GM12875 (cell line): ENCODE results near the gene REXO1.
"Not testable (repeated sequence)": the region's sequence is repeated elsewhere in the genome, so short reads cannot be mapped to it uniquely, and the experiment has no call there.

Source experiments
- H3K4me3 ChIP-seq: one replicate; pipeline ENCODE4 v1.5.1; 2011; ENCODE audit warnings: low read depth, low read length, control low read depth
- TF ChIP-seq, protein P1 (sequence below): IDR thresholded peaks from 2 replicates; pipeline ENCODE4 v1.5.1; 2011; ENCODE audit warnings: low read depth, mild to moderate bottlenecking, control low read depth, inconsistent platforms, low read length, moderate library complexity, borderline replicate concordance; ENCODE audit not compliant: insufficient read depth

REXO1 gene

DNA sequence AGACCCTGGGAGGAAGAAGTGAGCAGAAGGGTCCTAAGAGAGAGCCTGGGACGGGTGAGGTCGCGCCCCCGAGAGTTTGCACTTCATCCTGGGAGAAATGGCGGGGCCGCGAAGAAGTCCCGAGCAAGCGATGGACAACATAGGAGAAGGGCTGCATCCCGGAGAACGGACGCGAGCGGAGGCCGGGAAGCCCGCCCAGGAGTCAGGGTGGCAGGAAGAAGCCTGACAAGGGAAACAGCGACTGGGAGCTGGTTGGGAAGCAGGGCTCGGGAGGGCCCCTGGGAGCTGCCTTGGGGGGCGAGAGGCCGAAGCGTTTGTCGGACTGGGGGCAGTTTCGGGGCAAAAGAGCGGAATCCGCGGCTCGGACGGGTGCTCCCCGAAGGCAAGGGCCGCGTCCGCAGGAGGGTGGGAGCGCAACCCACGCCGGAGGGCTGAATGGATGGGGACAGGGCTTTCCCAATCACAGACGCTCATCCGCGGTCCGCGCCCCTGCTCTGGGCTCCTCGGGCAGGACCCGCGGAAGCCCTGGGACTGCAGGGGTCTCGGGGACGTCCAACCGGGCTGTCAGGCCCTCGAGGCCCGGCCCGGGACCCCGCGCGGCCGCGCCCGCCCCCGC is 36.5 kb upstream of the REXO1 start:
- TF ChIP-seq, protein P1, sequence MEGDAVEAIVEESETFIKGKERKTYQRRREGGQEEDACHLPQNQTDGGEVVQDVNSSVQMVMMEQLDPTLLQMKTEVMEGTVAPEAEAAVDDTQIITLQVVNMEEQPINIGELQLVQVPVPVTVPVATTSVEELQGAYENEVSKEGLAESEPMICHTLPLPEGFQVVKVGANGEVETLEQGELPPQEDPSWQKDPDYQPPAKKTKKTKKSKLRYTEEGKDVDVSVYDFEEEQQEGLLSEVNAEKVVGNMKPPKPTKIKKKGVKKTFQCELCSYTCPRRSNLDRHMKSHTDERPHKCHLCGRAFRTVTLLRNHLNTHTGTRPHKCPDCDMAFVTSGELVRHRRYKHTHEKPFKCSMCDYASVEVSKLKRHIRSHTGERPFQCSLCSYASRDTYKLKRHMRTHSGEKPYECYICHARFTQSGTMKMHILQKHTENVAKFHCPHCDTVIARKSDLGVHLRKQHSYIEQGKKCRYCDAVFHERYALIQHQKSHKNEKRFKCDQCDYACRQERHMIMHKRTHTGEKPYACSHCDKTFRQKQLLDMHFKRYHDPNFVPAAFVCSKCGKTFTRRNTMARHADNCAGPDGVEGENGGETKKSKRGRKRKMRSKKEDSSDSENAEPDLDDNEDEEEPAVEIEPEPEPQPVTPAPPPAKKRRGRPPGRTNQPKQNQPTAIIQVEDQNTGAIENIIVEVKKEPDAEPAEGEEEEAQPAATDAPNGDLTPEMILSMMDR, result no peak
- peak overlapping the region; percentile 81 for H3K4me3 ChIP-seq

DNA sequence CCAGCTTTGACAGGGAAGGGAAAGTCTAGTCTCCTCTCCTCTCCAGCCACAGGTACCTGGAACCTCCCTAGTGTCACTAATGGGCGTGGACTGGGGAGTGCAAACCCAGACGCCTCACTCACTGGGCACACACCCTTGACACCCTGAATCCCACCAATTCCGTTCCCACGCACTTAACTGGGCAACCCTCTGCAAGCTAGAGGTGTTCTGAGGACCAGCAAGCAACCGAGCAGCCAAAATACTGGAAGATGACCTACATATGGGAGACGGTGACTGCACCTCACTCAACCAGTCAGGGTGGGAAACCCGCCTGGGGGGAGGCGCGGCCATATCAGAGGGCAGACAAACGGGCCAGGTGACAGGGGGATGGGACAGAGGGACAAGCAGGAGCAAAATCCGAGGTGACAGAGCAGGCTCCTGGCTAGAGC is 36.0 kb upstream of the REXO1 start:
- peak overlapping the region; percentile 81 for H3K4me3 ChIP-seq
- TF ChIP-seq, protein P1, result no peak

DNA sequence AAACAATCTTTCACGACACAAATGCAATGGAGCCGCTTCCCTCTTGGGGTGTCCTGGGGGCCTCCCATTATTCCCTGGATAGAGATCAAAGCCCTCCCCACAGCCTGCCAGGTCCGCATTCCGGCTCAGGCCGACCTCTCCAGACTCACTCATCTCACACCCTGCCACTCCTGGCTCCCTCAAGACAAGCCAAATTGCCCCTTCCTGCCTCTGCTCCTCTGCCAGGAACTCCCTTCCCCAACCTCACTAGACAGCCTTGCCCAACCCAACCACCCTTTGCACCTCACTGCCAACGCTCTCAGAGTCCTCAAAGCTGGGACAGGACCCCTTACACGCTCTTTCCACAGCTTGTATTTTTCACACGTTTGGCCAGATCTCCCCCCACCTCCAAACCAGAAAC is 35.5 kb upstream of the REXO1 start:
- TF ChIP-seq, protein P1, result no peak
- H3K4me3 ChIP-seq, result peak overlapping the region; percentile 81

DNA sequence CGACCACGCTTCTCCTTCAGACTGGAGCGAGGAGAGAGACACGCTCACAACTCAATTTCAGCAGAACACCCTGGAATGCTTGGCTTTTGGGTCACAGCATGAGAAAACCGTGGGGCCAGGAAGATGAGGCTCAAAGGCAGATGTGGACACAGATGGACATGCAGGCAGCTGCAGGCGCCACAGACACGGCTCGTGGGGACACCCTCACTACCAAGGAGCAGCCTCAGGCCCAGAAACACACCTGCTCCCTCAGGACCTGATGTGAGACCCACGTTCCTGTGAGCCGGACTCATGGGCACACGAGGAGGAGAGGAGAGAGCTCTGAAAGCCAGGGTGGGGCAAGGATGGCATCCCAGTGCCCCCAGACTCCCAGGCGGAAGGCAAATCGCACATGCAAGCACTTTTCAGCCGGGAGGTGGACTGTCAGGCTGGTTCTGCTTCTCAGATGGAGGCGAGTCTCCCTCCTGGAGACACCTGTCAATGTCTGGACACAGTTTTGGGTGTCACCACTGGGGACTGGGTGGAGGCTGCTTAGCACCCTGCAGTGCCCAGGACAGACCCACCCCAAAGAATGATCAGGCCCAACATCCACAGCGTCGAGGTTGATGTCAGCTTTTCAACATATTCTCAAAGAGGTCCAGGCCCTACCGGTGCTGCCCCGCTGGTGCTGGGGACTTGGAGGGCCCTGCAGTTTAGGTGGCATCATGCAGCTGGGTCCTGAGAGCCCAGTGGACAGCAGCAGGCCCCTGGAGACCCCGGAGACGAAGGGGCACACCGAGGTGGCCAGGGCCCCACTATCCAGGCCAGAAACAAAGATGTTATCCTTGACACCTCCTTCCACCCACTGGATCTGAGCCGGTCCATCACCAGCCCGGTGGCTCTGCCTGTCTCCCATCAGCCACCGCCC is 34.8 kb upstream of the REXO1 start:
- TF ChIP-seq, protein P1, result no peak
- no peak overlapping the region for H3K4me3 ChIP-seq

DNA sequence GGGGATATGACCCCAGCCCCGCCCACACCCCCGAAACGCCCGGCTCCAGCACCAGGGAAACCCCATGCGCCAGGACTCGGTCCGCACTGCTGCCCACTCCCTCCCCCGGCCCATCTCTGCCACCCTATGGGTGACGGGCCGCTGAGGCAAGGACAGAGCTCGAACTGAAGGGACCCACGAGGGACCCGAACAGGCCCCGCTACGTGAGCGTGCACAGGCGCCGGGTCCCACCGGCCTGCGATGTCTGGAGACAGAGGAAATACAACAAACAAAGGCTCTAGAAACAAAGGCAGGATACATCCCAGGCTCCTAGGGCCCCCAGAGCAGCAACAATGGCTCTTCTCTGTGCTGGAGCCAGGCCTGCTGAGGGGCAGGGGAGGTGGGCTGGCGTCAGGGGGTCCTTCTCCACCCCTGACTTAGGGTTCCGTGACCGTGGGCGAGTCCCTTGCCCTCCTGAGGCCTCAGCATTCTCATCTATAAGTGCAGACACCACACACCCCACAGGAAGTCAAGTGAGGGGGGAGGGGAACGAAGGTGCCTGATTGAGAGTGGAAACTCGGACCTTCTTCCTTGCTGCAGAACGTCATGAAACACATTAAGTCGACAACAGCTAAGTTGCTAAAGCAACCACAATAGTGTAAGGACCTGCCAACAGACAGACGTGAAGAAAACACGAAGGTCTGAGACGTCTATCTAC is 34.0 kb upstream of the REXO1 start:
- H3K4me3 ChIP-seq, result no peak overlapping the region
- TF ChIP-seq, protein P1, result no peak

DNA sequence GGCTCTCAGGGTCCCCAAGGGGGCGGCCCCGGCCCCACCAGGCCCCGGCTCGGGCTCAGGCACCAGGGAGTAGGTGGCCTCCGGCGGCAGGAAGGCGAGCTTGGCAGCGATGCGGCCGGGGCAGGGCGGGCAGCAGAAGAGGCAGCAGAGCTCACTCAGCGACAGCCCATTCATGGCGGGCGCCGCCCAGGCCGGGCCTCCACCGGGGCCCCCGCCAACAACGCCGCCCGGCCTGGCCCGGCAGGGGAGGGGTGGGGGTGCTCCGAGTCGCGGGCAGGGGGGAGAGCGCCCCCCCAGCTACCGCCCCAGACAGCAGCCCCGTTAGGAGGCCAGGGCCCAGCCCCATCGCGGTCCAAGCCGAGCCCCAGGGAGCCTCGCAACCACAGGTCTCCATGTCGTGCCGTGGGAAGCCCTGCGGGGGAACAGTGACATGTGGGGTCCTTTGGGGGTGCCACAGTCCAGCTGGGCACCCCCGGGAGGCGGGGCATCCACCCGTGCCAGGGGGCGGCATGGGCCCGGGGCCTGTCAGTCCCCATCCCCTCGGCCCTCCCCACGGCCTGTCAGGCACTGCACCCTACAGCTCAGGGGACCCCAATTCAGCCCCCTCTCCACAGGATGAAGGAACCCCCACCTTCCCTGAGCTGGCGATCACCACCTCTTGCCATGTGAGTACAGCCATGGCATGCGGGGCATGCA is 33.3 kb upstream of the REXO1 start:
- not testable (repeated sequence) for H3K4me3 ChIP-seq
